Putamen (tissue), 1 donor: ENCODE measurements around the gene SMC1B.
"Not testable (repeated sequence)": the region's sequence is repeated elsewhere in the genome, so short reads cannot be mapped to it uniquely, and the experiment has no call there.

Experiments used
- DNase-seq: peaks from one replicate; pipeline ENCODE4 v3.0.0-alpha.2; 2016; ENCODE audit warnings: low spot score

The SMC1B gene

DNA sequence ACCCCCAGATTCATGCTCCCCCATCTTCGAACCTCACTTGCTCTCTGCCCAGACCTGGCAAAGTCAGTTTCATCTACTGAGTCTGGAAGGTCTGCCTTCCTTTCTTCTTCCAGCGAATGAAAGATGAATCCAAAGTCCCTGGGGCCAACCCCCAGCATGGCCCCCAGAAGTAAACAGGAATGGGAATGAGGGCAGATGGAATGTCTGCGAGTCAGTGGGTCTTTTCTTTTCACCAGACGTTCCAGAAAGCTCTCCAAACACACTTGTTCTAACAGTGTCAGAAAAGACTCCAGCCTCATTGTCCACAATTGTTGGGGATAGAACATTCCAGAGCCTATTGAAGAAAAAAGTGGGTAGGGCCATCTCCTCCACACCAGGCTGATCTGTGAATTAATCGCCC lies 28.7 kb upstream of the SMC1B start:
- no peak for DNase-seq

- no peak for DNase-seq
Observed at GRCh38 chr22:45441138-45441537, 27.7 kb upstream of the SMC1B start.

GRCh38 chr22:45440688-45441087 lies 27.3 kb upstream of the SMC1B start:
- not testable (repeated sequence) for DNase-seq

- DNase-seq, result no peak
Observed at GRCh38 chr22:45438336-45438735, 24.9 kb upstream of the SMC1B start.

DNA sequence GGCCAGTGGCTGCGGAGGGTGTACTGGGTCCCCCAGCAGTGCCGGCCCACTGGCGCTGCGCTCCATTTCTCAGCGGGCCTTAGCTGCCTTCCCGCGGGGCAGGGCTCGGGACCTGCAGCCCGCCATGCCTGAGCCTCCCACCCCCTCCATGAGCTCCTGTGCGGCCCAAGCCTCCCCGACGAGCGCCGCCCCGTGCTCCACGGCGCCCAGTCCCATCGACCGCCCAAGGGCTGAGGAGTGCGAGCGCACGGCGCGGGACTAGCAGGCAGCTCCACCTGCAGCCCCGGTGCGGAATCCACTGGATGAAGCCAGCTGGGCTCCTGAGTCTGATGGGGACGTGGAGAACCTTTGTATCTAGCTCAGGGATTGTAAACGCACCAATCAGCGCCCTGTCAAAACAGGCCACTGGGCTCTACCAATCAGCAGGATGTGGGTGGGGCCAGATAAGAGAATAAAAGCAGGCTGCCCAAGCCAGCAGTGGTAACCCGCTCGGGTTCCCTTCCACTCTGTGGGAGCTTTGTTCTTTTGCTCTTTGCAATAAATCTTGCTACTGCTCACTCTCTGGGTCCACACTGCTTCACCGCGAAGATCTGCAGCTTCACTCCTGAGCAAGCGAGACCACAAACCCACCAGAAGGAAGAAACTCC lies 23.6 kb upstream of the SMC1B start:
- DNase-seq, result not testable (repeated sequence)

- DNase-seq, result peak; percentile 70
Observed at GRCh38 chr22:45435544-45436139, 22.2 kb upstream of the SMC1B start.

GRCh38 chr22:45434981-45435380 lies 21.6 kb upstream of the SMC1B start:
- no peak for DNase-seq

DNA sequence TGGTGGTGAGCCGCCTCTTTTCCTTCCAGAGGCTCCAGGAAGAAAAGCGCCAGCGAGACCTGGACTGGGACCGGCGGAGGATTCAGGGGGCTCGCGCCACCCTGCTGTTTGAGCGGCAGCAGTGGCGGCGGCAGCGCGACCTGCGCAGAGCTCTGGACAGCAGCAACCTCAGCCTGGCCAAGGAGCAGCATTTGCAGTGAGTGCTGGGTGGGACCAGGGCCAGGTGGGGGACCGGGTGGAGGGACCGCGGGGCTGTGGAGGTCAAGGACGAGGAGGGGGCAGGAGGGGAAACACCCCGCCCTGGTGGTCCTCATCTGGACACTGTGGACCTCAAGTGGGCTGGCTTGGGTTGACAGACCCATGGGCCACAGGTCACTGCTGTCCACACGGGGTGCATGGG lies 17.5 kb upstream of the SMC1B start:
- DNase-seq, result no peak

GRCh38 chr22:45429981-45430775 lies 16.8 kb upstream of the SMC1B start:
- no peak for DNase-seq

GRCh38 chr22:45429424-45429823 lies 16.0 kb upstream of the SMC1B start:
- DNase-seq, result no peak

- no peak for DNase-seq
Observed at GRCh38 chr22:45428391-45429385, 15.3 kb upstream of the SMC1B start.

DNA sequence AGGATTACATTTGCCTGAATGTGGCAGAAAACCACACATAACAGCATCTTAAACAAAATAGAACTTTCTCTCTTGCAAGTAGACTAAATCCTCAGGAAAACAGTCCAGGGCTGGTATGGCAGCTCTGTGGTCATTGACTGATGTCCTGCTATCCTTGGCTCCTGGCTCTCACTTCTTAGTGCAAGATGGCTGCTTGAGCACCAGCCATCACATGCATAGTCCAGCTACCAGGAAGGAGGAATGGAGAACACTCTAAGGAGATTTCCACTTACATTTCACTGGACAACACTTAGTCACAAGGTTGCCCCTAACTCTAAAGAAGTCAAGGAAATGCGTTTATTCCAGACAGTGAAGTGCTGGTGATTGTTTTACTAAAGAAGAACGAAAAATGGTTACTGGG lies 13.7 kb upstream of the SMC1B start:
- DNase-seq, result no peak

GRCh38 chr22:45426387-45426786 lies 13.0 kb upstream of the SMC1B start:
- no peak for DNase-seq

GRCh38 chr22:45425531-45426265 lies 12.3 kb upstream of the SMC1B start:
- no peak for DNase-seq

GRCh38 chr22:45425101-45425500 lies 11.7 kb upstream of the SMC1B start:
- no peak for DNase-seq

DNA sequence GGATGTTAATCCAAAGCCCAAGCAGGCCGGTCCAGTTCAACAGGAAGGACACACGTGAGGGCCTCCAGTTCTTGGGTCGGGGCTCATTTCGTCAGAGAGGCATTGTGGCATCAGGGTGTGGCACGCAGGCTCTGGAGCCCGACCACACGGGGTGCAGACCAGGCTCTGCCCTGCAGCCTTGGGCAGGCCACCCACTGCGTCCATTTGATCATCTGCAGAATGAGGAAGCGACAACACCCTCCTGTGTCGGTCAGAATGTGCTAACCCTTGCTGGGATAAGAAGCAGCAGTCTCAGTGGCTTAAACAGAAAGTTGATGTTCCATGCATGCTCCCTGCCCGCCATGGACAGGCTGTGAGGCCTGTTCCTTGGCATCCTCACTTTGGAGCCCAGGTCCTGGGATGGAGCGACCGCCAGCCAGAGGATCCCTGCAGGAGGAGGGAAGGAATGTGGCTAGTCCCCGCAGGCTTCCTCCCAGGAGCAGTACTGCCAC lies 10.9 kb upstream of the SMC1B start:
- no peak for DNase-seq

DNA sequence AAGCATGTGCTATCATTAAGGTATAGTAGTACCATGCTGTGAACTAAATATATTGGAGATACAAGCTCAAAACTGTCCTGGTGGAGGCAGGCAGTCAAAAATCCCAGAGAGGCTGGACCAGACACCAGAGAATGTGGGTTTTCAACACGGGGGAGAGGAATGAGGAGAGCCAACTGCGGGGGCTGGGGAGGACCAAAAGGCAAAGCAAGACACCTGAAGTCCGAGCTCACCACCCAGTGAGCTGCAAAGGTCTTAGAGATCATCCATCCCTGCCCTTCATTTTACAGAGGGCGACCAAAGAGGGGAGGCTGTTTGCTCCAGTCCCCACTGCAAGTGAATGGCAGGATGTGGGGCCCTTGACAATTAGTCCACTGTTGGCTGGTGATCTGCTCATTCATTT lies 10.1 kb upstream of the SMC1B start:
- no peak for DNase-seq

DNA sequence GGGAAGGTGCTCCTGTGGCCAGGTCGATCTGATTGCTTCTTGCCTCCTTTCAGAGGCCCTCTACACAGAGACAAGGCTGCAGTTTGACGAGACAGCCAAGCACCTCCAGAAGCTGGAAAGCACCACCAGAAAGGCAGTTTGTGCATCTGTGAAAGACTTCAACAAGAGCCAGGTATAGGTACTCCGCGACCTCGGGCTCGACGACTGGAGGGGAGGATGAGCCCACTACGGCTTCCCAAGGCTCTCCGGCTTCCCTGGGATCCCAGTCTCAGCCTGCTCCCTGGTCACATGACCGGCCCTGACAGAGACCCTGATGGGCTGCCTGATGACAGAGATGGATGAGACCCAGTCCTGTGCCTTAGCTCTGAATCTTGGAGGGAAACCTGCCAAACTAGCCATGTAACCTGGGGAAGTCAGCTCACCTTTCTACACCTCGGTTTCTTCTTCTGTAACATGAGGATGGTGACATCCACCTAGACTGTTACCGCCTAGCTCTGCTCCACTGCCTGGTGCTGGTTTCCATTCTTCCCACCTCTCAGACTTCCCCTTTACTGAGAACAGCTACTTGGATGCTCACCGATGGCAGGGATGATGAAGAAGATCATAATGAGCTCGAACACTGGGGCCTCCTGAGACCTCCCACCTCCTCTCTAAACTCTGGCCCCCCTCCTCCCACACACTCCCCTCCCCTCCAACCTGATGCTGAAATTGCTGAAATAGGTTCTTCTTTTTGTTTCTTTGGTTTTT lies 9.0 kb upstream of the SMC1B start:
- DNase-seq, result no peak

- DNase-seq, result no peak
Observed at GRCh38 chr22:45421349-45422055, 8.1 kb upstream of the SMC1B start.

- no peak for DNase-seq
Observed at GRCh38 chr22:45420539-45420938, 7.1 kb upstream of the SMC1B start.
